Measurements from ENCODE around the gene COL4A6.
A peak's percentile ranks its signal among the peaks of the same experiment; 100 is the strongest.
"Not testable (repeated sequence)": the region's sequence is repeated elsewhere in the genome, so short reads cannot be mapped to it uniquely, and the experiment has no call there.

COL4A6 gene

DNA sequence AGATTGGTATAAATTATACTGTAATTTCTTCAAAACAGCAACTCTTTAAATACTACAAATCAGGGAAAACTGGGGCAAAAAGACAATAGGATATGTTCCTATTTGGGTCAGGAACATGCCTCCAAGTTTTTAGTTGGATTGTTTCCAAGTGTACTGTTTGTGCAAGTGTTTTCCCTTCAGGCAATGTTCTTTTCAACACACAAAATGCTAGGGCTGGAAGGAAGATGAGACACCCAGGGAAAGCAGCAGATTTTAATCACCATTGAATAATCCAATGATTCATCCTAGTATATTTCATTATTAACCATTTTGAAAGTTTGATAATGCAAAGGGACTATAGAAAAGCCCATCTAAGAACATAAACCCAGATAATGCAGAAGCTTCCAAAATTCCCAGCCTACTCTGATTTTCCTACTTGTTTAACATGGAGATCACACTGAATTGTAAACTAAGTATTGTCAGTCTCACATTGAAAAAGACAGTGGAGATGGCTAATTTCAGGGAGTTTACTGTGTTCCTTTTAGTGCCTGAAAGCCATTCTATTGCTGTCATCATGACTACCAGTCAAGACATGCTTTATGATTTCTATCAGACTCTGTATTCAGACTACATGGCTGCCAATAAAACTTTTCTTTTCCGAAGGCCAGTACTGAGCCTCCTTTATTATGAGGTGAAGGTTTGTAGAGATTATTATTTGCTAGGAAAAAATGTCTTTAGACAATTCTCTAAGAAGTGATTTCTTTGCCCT lies 38.6 kb downstream of the COL4A6 start:
- peak; percentile 18 for DNase-seq (ENCODE audit: low spot score)

GRCh38 chrX:108397627-108398391 lies 40.4 kb downstream of the COL4A6 start:
- DNase-seq (ENCODE audit: low spot score): peak; percentile 35

DNA sequence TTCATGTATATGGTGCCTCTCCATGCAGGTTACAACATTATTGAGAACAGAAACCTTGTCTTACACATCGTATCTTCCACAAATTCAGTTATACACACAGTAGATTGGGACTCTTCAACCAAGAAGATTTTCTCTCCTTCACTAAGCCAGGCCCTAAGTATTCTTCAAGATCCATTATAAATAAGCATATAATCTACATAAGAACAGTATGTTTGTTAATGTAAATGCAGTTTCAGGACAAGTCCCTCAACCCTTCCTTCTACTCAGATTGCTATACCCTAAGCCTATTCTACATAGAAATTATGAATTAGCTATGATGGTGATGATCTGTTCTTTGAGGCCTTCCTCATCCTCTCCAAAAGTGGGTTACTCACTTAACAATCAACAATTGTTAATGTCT lies 41.2 kb downstream of the COL4A6 start:
- DNase-seq (ENCODE audit: low spot score): no peak

GRCh38 chrX:108396188-108396891 lies 41.9 kb downstream of the COL4A6 start:
- DNase-seq (ENCODE audit: low spot score): peak; percentile 81

- DNase-seq (ENCODE audit: low spot score): not testable (repeated sequence)
Measured at GRCh38 chrX:108390976-108391717, 47.1 kb downstream of the COL4A6 start.

- no peak for DNase-seq (ENCODE audit: low spot score)
Measured at GRCh38 chrX:108384783-108385182, 53.4 kb downstream of the COL4A6 start.

DNA sequence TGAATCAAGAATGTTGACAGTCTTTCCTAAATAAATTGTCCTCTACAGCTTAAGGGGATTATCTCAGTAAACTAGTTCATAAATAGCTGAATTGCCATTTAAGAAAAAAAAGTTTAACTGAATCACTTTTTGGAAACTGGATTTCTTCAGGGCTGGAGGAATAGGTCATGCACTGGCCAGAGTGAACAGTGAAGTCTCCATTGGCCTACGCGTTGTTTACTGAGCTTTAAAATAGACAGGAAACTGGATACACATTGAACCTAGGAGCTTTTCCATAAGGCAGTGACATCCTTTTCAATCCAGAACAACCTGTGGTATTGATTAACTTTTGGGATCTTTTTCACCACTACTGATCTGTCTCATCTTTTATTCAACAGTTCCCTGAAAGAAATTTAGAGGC lies 58.0 kb downstream of the COL4A6 start:
- no peak for DNase-seq (ENCODE audit: low spot score)

DNA sequence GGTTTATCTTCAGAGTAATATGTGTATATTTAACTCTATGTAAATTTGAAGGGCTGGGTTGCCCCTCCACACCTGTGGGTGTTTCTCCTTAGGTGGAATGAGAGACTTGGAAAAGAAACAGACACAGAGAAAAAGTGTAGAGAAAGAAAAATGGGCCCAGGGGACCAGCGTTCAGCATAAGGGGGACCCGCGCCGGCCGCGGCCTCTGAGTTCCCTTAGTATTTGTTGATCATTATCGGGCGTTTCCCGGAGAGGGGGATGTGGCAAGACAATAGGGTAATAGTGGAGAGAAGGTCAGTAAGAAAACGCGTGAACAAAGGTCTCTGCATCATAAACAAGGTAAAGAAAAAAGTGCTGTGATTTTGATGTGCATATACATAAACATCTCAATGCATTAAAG lies 61.4 kb downstream of the COL4A6 start:
- DNase-seq (ENCODE audit: low spot score): not testable (repeated sequence)

GRCh38 chrX:108375591-108375990 lies 62.6 kb downstream of the COL4A6 start:
- not testable (repeated sequence) for DNase-seq (ENCODE audit: low spot score)

DNA sequence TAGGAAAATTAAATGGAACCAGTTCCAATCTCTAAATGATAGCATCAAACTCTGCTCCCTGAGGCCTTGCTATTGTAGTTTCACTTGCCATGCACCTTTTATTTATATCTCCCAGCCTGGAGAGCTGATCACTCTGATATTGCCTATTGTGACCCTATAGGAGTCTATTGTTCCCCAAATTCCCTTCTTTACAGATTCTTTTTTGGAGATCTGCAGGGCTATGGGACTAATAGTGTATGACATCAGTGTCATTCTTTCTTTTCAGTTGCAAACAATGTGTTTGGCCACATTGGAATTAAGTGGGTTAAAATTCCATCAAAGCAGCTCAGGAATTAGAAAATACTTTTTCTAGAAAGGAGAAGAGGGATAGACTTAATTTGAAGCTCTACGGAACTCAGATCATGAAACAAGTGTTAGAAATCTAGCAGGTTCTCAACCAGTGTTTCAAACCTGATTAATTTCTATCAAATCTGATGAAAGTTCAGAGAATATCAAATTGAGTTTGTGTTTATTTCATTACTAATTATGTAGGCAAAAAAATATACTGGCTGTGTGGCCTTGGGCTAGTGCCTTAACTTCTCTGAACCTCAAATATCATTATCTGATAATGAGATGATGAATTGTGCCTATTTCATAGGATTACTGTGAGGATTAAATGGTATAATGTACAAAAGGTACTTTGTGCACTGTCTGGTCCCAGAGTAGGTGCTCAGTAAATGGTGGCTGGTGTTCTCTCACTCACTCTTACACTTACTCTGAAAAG lies 71.4 kb downstream of the COL4A6 start:
- no peak for DNase-seq (ENCODE audit: low spot score)

DNA sequence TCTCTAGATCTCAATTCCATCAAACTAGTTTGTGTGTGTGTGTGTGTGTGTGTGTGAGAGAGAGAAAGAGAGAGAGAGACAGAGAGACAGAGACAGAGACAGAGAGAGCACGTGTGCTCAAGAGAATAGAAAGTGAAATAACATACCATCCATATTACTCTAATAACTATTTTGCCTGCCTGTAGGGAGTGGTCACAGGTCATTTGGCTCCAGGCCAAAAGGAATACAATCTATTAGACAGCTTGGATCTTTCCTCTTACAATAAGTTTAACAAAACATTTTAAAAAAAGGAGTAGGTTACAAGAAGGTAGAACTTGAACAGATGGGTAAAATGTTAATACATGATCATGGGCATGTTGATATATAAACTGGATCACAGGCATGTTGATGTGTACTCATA lies 76.2 kb downstream of the COL4A6 start:
- DNase-seq (ENCODE audit: low spot score): peak; percentile 9

GRCh38 chrX:108361316-108361715 lies 76.9 kb downstream of the COL4A6 start:
- DNase-seq (ENCODE audit: low spot score): no peak

DNA sequence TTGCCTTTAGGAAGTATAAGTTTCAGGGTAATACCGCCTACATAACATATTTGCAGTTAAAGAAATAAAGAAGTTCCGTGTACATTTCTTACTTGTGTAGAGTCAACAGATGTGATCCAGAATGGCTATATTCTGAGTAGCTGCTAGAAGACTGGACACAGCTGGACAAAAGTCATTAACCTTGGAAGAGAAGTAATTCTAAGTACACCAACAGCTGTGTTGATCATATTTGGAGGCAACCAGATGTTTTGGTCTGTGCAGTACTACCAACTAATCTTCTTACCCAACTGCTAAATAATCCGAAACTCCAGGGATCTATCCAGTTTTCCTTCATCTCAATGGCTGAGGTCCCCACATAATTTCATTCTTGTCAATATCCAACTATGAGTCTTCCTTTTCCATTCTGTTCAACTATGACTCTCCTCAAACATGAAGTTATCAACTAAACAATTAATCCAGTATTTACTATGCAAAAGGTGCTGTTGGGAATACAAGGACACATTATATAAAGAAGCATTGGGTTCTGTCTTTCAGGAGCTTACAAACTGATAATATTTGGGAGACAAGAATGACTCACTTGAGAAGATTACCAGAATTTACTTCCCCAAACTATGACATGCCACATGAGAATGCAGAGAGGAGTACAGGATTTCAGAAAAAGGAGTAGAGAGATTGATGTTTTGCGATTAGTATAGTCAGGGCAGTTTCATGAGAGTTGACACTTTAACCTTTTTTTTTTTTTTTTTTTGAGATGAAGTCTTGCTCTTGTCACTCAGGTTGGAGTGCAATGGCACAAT lies 78.2 kb downstream of the COL4A6 start:
- DNase-seq (ENCODE audit: low spot score): no peak

DNA sequence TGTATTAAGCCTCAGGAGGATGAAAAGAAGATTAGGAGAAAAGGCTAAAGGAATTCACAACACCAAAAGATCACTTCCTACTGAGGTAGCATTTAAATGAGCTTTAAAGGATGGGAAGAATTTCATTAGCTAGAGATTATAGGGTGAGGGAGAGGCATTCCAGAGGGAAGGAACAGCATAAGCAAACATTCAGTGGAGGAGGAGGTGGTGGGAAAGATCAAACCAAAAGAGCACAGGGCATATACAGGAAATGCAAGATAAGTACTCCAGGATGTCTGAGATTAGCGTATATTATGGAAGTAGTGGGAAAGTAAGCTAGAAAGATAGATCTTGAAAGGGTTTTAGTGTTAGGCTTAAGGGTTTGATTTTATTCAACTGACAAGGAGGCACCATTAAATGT lies 84.8 kb downstream of the COL4A6 start:
- DNase-seq (ENCODE audit: low spot score): no peak

DNA sequence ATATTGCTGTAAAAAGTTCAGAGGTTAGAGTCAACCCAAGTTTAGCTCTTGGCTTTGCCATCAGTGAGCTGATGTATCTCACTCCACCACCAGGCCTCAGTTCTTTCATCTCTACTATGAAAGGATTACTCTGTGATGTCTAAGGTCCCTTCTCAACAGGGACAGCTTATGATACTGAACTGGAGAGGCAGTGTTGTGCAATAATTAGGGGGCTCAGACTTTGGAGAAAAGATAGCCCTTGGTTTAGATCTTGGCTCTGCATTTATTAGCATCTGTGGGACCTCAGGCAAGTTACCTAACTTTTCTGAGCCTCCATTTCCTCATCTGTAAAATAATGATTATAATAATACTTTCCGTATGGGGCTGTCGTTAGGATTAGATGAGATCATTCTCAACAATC lies 89.0 kb downstream of the COL4A6 start:
- no peak for DNase-seq (ENCODE audit: low spot score)

DNA sequence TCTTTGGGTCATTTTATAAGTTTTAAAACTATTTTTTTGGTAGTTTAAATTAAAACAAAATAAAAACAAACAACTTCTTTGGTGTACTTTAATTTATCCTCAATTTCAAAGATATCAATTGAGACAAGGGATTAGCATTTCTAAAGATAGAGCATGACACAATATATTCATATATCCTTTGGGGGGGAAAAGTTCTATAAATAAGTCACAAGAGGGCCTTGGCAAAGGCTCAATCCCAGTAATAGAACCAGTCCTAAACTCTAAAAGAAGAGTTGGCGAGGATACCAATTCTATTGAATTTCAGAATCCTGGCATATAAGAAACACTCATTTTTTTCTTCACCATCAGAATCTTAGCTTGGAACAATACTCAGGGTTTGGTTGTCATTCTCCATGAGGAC lies 89.7 kb downstream of the COL4A6 start:
- no peak for DNase-seq (ENCODE audit: low spot score)

- DNase-seq (ENCODE audit: low spot score): no peak
Measured at GRCh38 chrX:108347800-108348199, 90.4 kb downstream of the COL4A6 start.

- DNase-seq (ENCODE audit: low spot score): no peak
Measured at GRCh38 chrX:108344216-108344615, 94.0 kb downstream of the COL4A6 start.

DNA sequence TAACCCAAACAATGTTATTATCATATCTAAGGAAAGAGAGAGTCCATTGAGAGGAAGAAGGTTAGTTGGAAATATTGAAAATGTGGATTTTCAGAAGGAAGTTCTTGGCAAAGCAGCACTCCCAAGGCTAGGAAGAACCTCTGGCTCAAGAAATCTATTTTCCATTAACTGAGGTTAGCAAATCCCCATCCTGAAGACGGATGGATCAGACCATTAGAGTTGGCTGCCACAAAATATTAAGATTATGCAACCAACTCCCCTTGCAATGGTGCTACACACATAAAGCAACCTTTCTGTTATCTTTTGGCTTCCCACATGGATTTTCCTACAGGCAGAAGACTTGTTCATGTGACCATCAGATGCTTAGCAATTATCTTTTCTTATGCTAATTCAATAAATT lies 96.3 kb downstream of the COL4A6 start:
- DNase-seq (ENCODE audit: low spot score): no peak

DNA sequence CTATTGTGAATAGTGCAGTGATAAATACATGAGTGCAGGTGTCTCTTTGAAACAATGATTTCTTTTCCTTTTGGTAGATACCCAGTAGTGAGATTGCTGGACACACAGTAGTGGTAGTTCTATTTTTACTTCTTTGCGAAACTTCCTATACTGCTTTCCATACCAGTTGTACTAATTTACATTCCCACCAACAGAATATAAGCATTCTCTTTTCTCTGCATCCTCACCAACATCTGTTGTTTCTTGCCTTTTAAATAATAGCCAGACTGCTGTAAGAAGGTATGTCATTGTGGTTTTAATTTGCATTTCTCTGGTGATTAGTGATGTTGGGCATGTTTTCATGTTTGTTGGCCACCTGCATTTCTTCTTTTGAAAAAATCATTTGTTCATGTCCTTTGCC lies 105.9 kb downstream of the COL4A6 start:
- no peak for DNase-seq (ENCODE audit: low spot score)
